Thyroid gland (tissue), 4 donors: ENCODE results near the gene BRD4.

Experiments
- CTCF ChIP-seq, 6 experiments: fragments of 200-600 bp in 3 of 6; fragments of 450-650 bp in 3 of 6; sonication (generic) in 3 of 6; IDR thresholded peaks; one replicate each; pipeline ENCODE4 v1.5.1; 2016 to 2019; ENCODE audit warnings: antibody characterized with exemption in 6 of 6, mild to moderate bottlenecking in 2 of 6, inconsistent platforms in 1 of 6, moderate library complexity in 1 of 6
- POLR2A ChIP-seq, 2 donors: fragments of 450-650 bp; IDR thresholded peaks; one replicate each; pipeline ENCODE4 v1.6.1; 2017; ENCODE audit warnings: antibody characterized with exemption in 2 of 2, mild to moderate bottlenecking in 2 of 2, moderate library complexity in 1 of 2

GRCh38 chr19:15188851-15189250, 143.5 kb downstream of the BRD4 start:
- TF ChIP-seq CTCF (IDR thresholded peaks at IDR 0.05) (no peak), POLR2A (IDR thresholded peaks at IDR 0.05) (no peak)
